HFF-Myc (cell line): ENCODE results near the gene MS4A18.

Source experiments
- DNase-seq: peaks from one replicate; pipeline ENCODE4 v3.0.0-alpha.2; 2011; ENCODE audit warnings: low read depth; ENCODE audit errors: extremely low read depth
- H3K4me3 ChIP-seq: replicated peaks from 2 replicates; pipeline ENCODE4 v1.5.1; 2011; ENCODE audit warnings: low read depth, mild to moderate bottlenecking, control low read depth, low read length
- TF ChIP-seq, protein P1 (sequence below): IDR thresholded peaks from 2 replicates; pipeline ENCODE4 v1.5.1; 2012; ENCODE audit warnings: mild to moderate bottlenecking, low read depth, low read length, control low read depth; ENCODE audit errors: missing control alignments

MS4A18 gene

DNA sequence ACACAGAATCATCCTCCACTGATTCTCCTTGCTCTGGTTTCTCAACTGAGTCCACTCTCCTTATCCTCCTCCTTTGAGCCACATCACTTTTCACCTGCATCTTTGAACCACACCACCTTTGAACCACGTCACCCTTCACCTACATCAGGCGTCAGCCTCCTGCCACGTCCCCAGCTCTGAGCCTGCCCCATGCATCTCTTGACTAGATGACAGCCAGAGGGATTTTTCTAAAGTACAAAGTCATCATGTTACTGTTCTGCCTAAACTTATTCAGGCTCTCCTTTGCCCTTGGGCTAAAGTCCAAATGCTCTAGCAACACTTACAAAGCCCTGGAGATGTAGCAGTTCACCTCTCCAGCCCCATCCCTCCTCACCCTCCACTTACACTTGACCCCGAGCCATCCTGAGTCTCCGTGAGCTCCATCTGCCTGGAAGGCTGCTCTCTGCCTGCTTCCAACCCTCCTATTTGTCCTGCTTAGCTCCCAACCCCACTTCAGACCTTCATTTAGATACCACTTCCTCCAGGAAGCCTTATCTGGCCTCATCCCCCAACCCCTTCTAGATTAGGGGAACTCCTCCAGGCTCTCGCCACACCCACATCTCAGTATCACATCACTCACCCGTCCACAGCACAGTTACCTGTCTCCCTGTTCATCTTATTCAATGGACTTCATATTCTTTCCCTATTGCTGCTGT, 56.9 kb downstream of the MS4A18 start:
- H3K4me3 ChIP-seq = no peak overlapping the region
- TF ChIP-seq, protein P1, sequence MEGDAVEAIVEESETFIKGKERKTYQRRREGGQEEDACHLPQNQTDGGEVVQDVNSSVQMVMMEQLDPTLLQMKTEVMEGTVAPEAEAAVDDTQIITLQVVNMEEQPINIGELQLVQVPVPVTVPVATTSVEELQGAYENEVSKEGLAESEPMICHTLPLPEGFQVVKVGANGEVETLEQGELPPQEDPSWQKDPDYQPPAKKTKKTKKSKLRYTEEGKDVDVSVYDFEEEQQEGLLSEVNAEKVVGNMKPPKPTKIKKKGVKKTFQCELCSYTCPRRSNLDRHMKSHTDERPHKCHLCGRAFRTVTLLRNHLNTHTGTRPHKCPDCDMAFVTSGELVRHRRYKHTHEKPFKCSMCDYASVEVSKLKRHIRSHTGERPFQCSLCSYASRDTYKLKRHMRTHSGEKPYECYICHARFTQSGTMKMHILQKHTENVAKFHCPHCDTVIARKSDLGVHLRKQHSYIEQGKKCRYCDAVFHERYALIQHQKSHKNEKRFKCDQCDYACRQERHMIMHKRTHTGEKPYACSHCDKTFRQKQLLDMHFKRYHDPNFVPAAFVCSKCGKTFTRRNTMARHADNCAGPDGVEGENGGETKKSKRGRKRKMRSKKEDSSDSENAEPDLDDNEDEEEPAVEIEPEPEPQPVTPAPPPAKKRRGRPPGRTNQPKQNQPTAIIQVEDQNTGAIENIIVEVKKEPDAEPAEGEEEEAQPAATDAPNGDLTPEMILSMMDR = no peak
- DNase-seq = no peak

DNA sequence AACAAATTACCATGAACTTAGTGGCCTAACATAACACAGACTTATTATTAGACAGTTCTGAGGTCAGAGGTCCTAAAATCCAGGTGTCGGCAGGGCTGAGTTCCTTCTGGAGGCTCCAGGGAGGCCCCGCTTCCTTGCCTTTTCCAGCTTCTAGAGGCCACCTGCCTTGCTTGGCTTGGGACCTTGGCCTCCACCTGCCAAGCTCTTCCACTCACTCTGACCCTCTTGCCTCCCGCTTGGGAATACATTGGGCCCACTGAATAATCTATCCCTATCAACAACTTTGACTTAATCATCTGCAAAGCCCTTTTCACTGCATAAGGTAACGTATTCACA, 57.4 kb downstream of the MS4A18 start:
- TF ChIP-seq, protein P1 = no peak
- no peak for DNase-seq
- H3K4me3 ChIP-seq = no peak overlapping the region

DNA sequence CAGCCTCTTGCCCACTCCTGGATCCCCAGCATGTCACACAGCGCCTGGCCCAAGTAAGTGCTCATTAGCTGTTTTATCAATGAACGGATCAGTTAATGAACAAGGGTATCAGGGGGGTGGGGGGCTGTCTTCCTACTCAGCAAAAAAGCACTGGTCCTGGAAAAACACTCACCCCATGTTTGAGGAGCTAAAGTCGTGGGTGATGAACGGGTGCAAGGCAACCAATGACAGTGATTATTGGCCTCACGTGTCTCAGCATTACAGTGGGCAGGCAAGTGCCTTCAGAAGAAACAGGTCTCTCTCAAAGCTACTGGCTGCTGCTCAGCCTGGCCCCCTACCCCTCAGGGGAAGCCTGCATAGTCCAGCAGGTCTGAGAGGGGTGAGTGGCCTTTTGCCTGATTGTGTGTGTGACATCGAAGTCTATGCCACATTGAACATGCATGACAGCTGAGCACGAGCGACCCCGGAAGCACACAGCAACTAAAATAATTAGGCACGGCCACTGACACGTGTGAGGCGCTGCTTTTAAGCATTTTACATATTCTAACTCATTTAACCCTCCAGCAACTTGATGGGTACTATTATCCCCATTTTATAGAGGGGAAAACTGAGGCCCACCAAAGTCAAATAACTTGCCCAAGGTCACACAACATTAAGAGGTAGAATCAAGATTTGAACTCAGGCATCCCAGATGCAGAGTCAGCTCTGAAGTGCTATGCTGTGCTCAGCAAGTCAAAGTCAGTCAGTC, 58.0 kb downstream of the MS4A18 start:
- TF ChIP-seq, protein P1 = no peak
- H3K4me3 ChIP-seq = no peak overlapping the region
- no peak for DNase-seq

DNA sequence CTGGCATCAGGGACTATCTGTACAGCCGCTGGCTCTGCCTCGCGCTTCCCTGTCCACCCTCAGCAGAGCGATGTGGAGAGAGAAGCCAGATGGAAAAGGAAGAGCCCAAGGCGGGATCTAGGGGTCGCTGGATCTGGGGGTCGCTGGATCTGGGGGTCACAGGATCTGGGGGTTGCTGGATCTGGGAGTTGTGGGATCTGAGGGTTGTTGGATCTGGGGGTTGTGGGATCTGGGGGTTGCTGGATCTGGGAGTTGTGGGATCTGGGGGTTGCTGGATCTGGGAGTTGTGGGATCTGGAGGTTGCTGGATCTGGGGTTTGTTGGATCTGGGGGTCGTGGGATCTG, 58.6 kb downstream of the MS4A18 start:
- TF ChIP-seq, protein P1 = no peak

DNA sequence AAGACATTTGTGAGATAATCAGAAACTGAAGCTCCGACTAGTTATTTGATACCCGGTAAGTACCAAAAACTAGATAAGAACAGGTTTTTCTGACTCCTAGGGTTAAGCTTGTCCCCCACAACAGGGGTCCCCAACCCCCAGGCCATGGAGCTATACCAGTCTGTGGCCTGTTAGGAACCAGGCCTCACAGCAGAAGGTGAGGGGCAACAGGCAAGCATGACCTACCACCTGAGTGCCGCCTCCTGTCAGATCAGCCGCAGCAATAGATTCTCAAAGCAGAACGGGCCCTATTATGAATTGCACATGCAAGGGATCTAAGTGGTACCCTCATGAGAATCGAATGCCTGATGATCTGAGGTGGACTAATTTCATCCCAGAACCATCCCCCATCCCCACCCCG, 59.4 kb downstream of the MS4A18 start:
- no peak overlapping the region for H3K4me3 ChIP-seq
- TF ChIP-seq, protein P1 = no peak
- DNase-seq = no peak

More for the DNA sequence above, 58.6 kb downstream of the MS4A18 start:
- no peak overlapping the region for H3K4me3 ChIP-seq
- DNase-seq = no peak

DNA sequence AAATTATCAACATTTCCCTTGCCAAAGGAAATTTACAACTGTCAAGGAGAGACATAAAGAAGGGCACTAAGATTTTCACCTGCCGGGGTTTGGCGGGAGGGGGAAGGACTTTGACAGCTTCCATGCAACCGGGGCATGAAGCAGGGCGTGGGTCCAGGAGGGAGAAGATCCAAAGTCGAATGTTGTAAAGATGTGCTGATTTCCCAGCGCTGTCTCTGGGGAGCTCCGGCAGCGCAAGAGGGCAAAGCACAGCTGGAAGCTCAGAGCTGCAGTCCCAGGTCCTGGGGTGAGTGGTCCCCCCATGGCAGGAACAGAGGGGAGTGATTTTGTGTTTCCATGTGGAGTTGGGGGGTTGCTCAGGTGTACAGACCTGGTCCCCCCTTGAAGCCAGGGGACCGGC, 60.6 kb downstream of the MS4A18 start, which contains the start of gene MS4A10:
MS4A10 (plus strand) TSS at position 198 of the 400 bp plus-strand sequence. CDS start 5,003 bp downstream, outside the sequence.
- H3K4me3 ChIP-seq = no peak within 1 kb of the TSS
- DNase-seq = no peak
- TF ChIP-seq, protein P1 = no peak
